A673 (cell line): Measurements from ENCODE around the gene CD3E. TPM values are rescaled to one million over a fixed set of nuclear protein-coding genes. Genes with fewer than 3 reads are reported as not detected.

Experiments
- BruUV-seq: library from RNA; stranded (reverse); fragments of 400-500 nt; replicated peaks from 2 replicates; lab custom pipeline; 2021; lab: Mats Ljungman, UMichigan
- CTCF ChIA-PET: fragments of 300-600 bp; sonication (Branson Sonifier 250); formaldehyde crosslinking; loops from one replicate; lab custom pipeline; 2022; ENCODE audit warnings: antibody characterized with exemption; lab: Charles Lee
- POLR2A ChIA-PET: fragments of 300-600 bp; sonication (Branson Sonifier 250); formaldehyde crosslinking; loops from one replicate; lab custom pipeline; 2022; ENCODE audit warnings: antibody characterized with exemption; ENCODE audit not compliant: low non-redundant PET; lab: Charles Lee
- DNase-seq: peaks from one replicate; pipeline ENCODE4 v3.0.0-alpha.2; 2015; ENCODE audit warnings: low spot score
- H3K27ac ChIP-seq: fragments of 200-600 bp; sonication (generic); 2 replicates; pipeline ENCODE4 v1.5.1; 2016; ENCODE audit warnings: mixed run types, low read depth, mild to moderate bottlenecking, mixed read lengths, antibody characterized with exemption, low read length; ENCODE audit not compliant: poor library complexity, severe bottlenecking
- H3K27me3 ChIP-seq: fragments of 200-600 bp; sonication (generic); replicated peaks from 2 replicates; pipeline ENCODE4 v1.6.1; 2017; ENCODE audit warnings: mixed run types, low read depth, mild to moderate bottlenecking, mixed read lengths, antibody characterized with exemption, low read length; ENCODE audit not compliant: insufficient read depth, poor library complexity
- H3K36me3 ChIP-seq: fragments of 200-600 bp; sonication (generic); 2 replicates; pipeline ENCODE4 v1.6.1; 2016; ENCODE audit warnings: mixed run types, mild to moderate bottlenecking, mixed read lengths, antibody characterized with exemption, low read length; ENCODE audit not compliant: insufficient read depth, poor library complexity, severe bottlenecking
- H3K4me1 ChIP-seq: fragments of 200-600 bp; sonication (generic); 2 replicates; pipeline ENCODE4 v1.6.1; 2017; ENCODE audit warnings: mixed run types, mild to moderate bottlenecking, mixed read lengths, antibody characterized with exemption, low read length; ENCODE audit not compliant: insufficient read depth, poor library complexity, severe bottlenecking
- H3K4me3 ChIP-seq: fragments of 200-600 bp; sonication (generic); 2 replicates; pipeline ENCODE4 v1.5.1; 2016; ENCODE audit warnings: low read depth, mixed run types, mild to moderate bottlenecking, mixed read lengths, low read length; ENCODE audit not compliant: poor library complexity, severe bottlenecking
- H3K9me3 ChIP-seq: fragments of 200-600 bp; sonication (generic); 2 replicates; pipeline ENCODE4 v1.6.1; 2016; ENCODE audit warnings: mixed run types, low read depth, mild to moderate bottlenecking, mixed read lengths, antibody characterized with exemption, low read length; ENCODE audit not compliant: poor library complexity, severe bottlenecking
- CTCF ChIP-seq: fragments of 300-800, 200-600 bp; sonication (generic); conservative IDR thresholded peaks from 2 replicates; pipeline ENCODE4 v1.5.1; 2017; ENCODE audit warnings: low read depth, mild to moderate bottlenecking, antibody characterized with exemption, low read length, moderate library complexity, mixed read lengths
- EZH2 ChIP-seq: fragments of 200-600 bp; sonication (generic); IDR thresholded peaks from 2 replicates; pipeline ENCODE4 v1.6.1; 2017; ENCODE audit warnings: borderline replicate concordance, low read depth, mild to moderate bottlenecking, mixed read lengths, antibody characterized with exemption, low read length; ENCODE audit not compliant: poor library complexity, severe bottlenecking
- intact Hi-C: fragments of 100-400 bp; cut with micrococcal nuclease; formaldehyde crosslinking; loops from one replicate; pipeline ENCODE4 v1.10.0; 2022; ENCODE audit not compliant: unreplicated experiment
- total RNA-seq: library from RNA; stranded (reverse); gene quantifications from 2 replicates; pipeline ENCODE4 v1.2.3, GENCODE V29; 2021

The CD3E gene
- total RNA-seq, 1 experiment from 2014 or later: not detected

- H3K36me3 ChIP-seq: no peaks in the 10 kb centered on the region
- no peak for DNase-seq
- no TSS peak for BruUV-seq
- H3K4me3 ChIP-seq: no peak overlapping the region
- CTCF ChIA-PET: no interaction called here
- intact Hi-C loops: loop anchor here (2.0 kb wide), 1 partner anchor 159 kb away; no protein-coding TSS in a partner anchor
- TF ChIP-seq EZH2 (no peak), CTCF (no peak)
- no peak overlapping the region for H3K27ac ChIP-seq
- H3K9me3 ChIP-seq: no peaks in the 10 kb centered on the region
- POLR2A ChIA-PET: no interaction called here
- peaks cover 8% of the 10 kb centered on the region for H3K4me1 ChIP-seq
- no peaks in the 10 kb centered on the region for H3K27me3 ChIP-seq
Measured at GRCh38 chr11:118358071-118358470, 53.5 kb downstream of the CD3E start.

- CTCF ChIA-PET: no interaction called here
- intact Hi-C loops: loop anchor here (2.0 kb wide), 1 partner anchor 161 kb away; no protein-coding TSS in a partner anchor
- H3K9me3 ChIP-seq: no peaks in the 10 kb centered on the region
- H3K27me3 ChIP-seq: no peaks in the 10 kb centered on the region
- peaks cover 8% of the 10 kb centered on the region for H3K4me1 ChIP-seq
- POLR2A ChIA-PET: interaction anchor here (0.6 kb wide), 1 partner anchor 9 kb away, joined by 3 read pairs; no protein-coding TSS in a partner anchor
- BruUV-seq: no TSS peak
- H3K4me3 ChIP-seq: peak within 1 kb of the TSS; percentile 84
- H3K27ac ChIP-seq: peak within 1 kb of the TSS; percentile 74
- DNase-seq: peak; percentile 97
- TF ChIP-seq EZH2: no peak
- TF ChIP-seq CTCF: no peak
- peaks cover 1% of the 10 kb centered on the region for H3K36me3 ChIP-seq
Measured at GRCh38 chr11:118359295-118359958, 54.9 kb downstream of the CD3E start, which contains the start of gene UBE4A. UBE4A (plus strand) TSS chr11:118359600; CDS start chr11:118365081, 5,481 bp downstream.

- Histone ChIP-seq H3K27me3 (no peaks in the 10 kb centered on the region), H3K36me3 (peaks cover 39% of the 10 kb centered on the region), H3K4me1 (peaks cover 8% of the 10 kb centered on the region), H3K27ac (no peak overlapping the region), H3K4me3 (no peak overlapping the region), H3K9me3 (no peaks in the 10 kb centered on the region)
- TF ChIP-seq CTCF: no peak
- no peak for TF ChIP-seq EZH2
- intact Hi-C loops: no loop called here
- POLR2A ChIA-PET: no interaction called here
- BruUV-seq: no TSS peak
- no peak for DNase-seq
- CTCF ChIA-PET: no interaction called here
Measured at GRCh38 chr11:118364956-118365615, 60.6 kb downstream of the CD3E start.

Other genes starting within 250 kb of the CD3E start
- gene TMPRSS4, start 227.7 kb upstream of the CD3E start, total RNA-seq: not detected in 2 replicates
- not detected in 2 replicates for gene SMIM35, start 217.8 kb upstream of the CD3E start, total RNA-seq
- 0.74 and 1.8 TPM in 2 replicates for gene SCN4B, start 151.9 kb upstream of the CD3E start, total RNA-seq
- not detected in 2 replicates for gene SCN2B, start 128.1 kb upstream of the CD3E start, total RNA-seq
- not detected in 2 replicates for gene JAML, start 79.7 kb upstream of the CD3E start, total RNA-seq
- 0.33 and 0.52 TPM in 2 replicates for gene MPZL3, start 52.4 kb upstream of the CD3E start, total RNA-seq
- gene MPZL2, start 40.4 kb upstream of the CD3E start, total RNA-seq: not detected in 2 replicates
- gene CD3D, start 38.0 kb downstream of the CD3E start, total RNA-seq: not detected in 2 replicates
- gene CD3G, start 39.6 kb downstream of the CD3E start, total RNA-seq: not detected in 2 replicates
- 52.0 and 54.2 TPM in 2 replicates for gene UBE4A, start 54.9 kb downstream of the CD3E start, total RNA-seq
- gene ATP5MG, start 96.9 kb downstream of the CD3E start, total RNA-seq: 303 and 334 TPM in 2 replicates
- gene KMT2A, start 131.8 kb downstream of the CD3E start, total RNA-seq: 116 and 121 TPM in 2 replicates
- 0.39 and 1.1 TPM in 2 replicates for gene TTC36, start 222.7 kb downstream of the CD3E start, total RNA-seq
- 13.2 and 13.4 TPM in 2 replicates for gene TMEM25, start 226.5 kb downstream of the CD3E start, total RNA-seq